ENCODE data around the gene PPFIA4. TPM values are rescaled to one million over a fixed set of nuclear protein-coding genes. Genes with fewer than 3 reads are reported as not detected.

PPFIA4 gene
- total and polyA plus RNA-seq, 7 donors = 8.3 to 99.8 (median 29.1) TPM

- intact Hi-C loops (cut with DNase I) = no loop called here
- Histone ChIP-seq H3K4me1 (peaks cover 16% of the 10 kb centered on the region), H3K36me3 (ENCODE audit: insufficient read depth in 1 of 2, low read depth in 1 of 2) (no peaks in the 10 kb centered on the region), H3K9me3 (no peaks in the 10 kb centered on the region), H3K4me3 (no peak overlapping the region), H3K27me3 (ENCODE audit: insufficient read depth in 3 of 3, low read length in 2 of 3) (no peaks in the 10 kb centered on the region), H3K27ac (no peak overlapping the region)
- DNase-seq = no peak
- no peak for TF ChIP-seq CTCF (IDR thresholded peaks at IDR 0.05)
- 32 to 47% (median 40%) methylated on average over 4 of the region's 4 CpGs for WGBS, 3 donors
- no peak for ATAC-seq
These were observed 76.9 kb downstream of the PPFIA4 start for GRCh38 chr1:203103216-203103615.

GRCh38 chr1:203103829-203104495 is 77.7 kb downstream of the PPFIA4 start:
- WGBS, 3 donors = 87 to 94% (median 89%) methylated on average over 6 of the region's 6 CpGs
- Histone ChIP-seq H3K4me3 (no peak overlapping the region), H3K27me3 (ENCODE audit: insufficient read depth in 3 of 3, low read length in 2 of 3) (no peaks in the 10 kb centered on the region), H3K36me3 (ENCODE audit: insufficient read depth in 1 of 2, low read depth in 1 of 2) (no peaks in the 10 kb centered on the region), H3K9me3 (no peaks in the 10 kb centered on the region), H3K27ac (no peak overlapping the region), H3K4me1 (peaks cover 8% of the 10 kb centered on the region)
- no peak for DNase-seq
- no peak for ATAC-seq
- no peak for TF ChIP-seq CTCF (IDR thresholded peaks at IDR 0.05)
- intact Hi-C loops (cut with DNase I) = no loop called here

- Histone ChIP-seq H3K4me1 (peaks cover under 1% of the 10 kb centered on the region), H3K4me3 (no peak overlapping the region), H3K27me3 (ENCODE audit: insufficient read depth in 3 of 3, low read length in 2 of 3) (no peaks in the 10 kb centered on the region), H3K27ac (no peak overlapping the region), H3K36me3 (ENCODE audit: insufficient read depth in 1 of 2, low read depth in 1 of 2) (no peaks in the 10 kb centered on the region), H3K9me3 (no peaks in the 10 kb centered on the region)
- ATAC-seq (no peak), DNase-seq (no peak)
- no peak for TF ChIP-seq CTCF (IDR thresholded peaks at IDR 0.05)
- intact Hi-C loops (cut with DNase I) = no loop called here
These were observed 78.6 kb downstream of the PPFIA4 start for GRCh38 chr1:203104789-203105390.

GRCh38 chr1:203112475-203112874 is 86.2 kb downstream of the PPFIA4 start:
- Histone ChIP-seq H3K9me3 (no peaks in the 10 kb centered on the region), H3K27ac (no peak overlapping the region), H3K4me1 (peaks cover 14% of the 10 kb centered on the region), H3K4me3 (no peak overlapping the region), H3K27me3 (ENCODE audit: insufficient read depth in 3 of 3, low read length in 2 of 3) (no peaks in the 10 kb centered on the region), H3K36me3 (ENCODE audit: insufficient read depth in 1 of 2, low read depth in 1 of 2) (no peaks in the 10 kb centered on the region)
- intact Hi-C loops (cut with DNase I) = loop anchor here in 1 of 2 donors (5.0 kb wide), 1 partner anchor 70 kb away; no protein-coding TSS in a partner anchor
- TF ChIP-seq CTCF (IDR thresholded peaks at IDR 0.05) = no peak
- WGBS, 3 donors = 23 to 56% (median 39%) methylated on average over 2 of the region's 2 CpGs
- no peak for DNase-seq
- no peak for ATAC-seq
